ENCODE data around the gene JARID2.
"Not testable (repeated sequence)": the region's sequence is repeated elsewhere in the genome, so short reads cannot be mapped to it uniquely, and the experiment has no call there.

The JARID2 gene

GRCh38 chr6:15536198-15536955 lies 290.5 kb downstream of the JARID2 start:
- H3K9me3 ChIP-seq (ENCODE audit: low read length): no peaks in the 10 kb centered on the region
- peaks cover 8% of the 10 kb centered on the region for H3K4me1 ChIP-seq (ENCODE audit: insufficient read depth, low read length)
- H3K27me3 ChIP-seq (ENCODE audit: control insufficient read depth in 1 of 2, insufficient read depth in 2 of 2, low read length in 2 of 2): no peaks in the 10 kb centered on the region
- H3K27ac ChIP-seq (ENCODE audit: low read depth, low read length): no peak overlapping the region
- no peak overlapping the region for H3K4me3 ChIP-seq (ENCODE audit: low read depth in 1 of 2, low read length in 2 of 2)
- no peak overlapping the region for H3K9ac ChIP-seq (ENCODE audit: low read length)
- H3K36me3 ChIP-seq (ENCODE audit: insufficient read depth, low read length): peaks cover under 1% of the 10 kb centered on the region

GRCh38 chr6:15538106-15538505 lies 292.2 kb downstream of the JARID2 start:
- Histone ChIP-seq H3K4me3 (ENCODE audit: low read depth in 1 of 2, low read length in 2 of 2) (no peak overlapping the region), H3K27ac (ENCODE audit: low read depth, low read length) (no peak overlapping the region), H3K9ac (ENCODE audit: low read length) (no peak overlapping the region), H3K36me3 (ENCODE audit: insufficient read depth, low read length) (no peaks in the 10 kb centered on the region), H3K27me3 (ENCODE audit: control insufficient read depth in 1 of 2, insufficient read depth in 2 of 2, low read length in 2 of 2) (no peaks in the 10 kb centered on the region), H3K9me3 (ENCODE audit: low read length) (no peaks in the 10 kb centered on the region), H3K4me1 (ENCODE audit: insufficient read depth, low read length) (peaks cover 8% of the 10 kb centered on the region)

- no peak overlapping the region for H3K9ac ChIP-seq (ENCODE audit: low read length)
- no peaks in the 10 kb centered on the region for H3K36me3 ChIP-seq (ENCODE audit: insufficient read depth, low read length)
- H3K4me1 ChIP-seq (ENCODE audit: insufficient read depth, low read length): peaks cover 8% of the 10 kb centered on the region
- H3K9me3 ChIP-seq (ENCODE audit: low read length): no peaks in the 10 kb centered on the region
- no peak overlapping the region for H3K4me3 ChIP-seq (ENCODE audit: low read depth in 1 of 2, low read length in 2 of 2)
- no peak overlapping the region for H3K27ac ChIP-seq (ENCODE audit: low read depth, low read length)
- H3K27me3 ChIP-seq (ENCODE audit: control insufficient read depth in 1 of 2, insufficient read depth in 2 of 2, low read length in 2 of 2): no peaks in the 10 kb centered on the region
Observed at GRCh38 chr6:15538766-15539495, 293.1 kb downstream of the JARID2 start.

- Histone ChIP-seq H3K9me3 (ENCODE audit: low read length) (no peaks in the 10 kb centered on the region), H3K4me3 (ENCODE audit: low read depth in 1 of 2, low read length in 2 of 2) (no peak overlapping the region), H3K27me3 (ENCODE audit: control insufficient read depth in 1 of 2, insufficient read depth in 2 of 2, low read length in 2 of 2) (no peaks in the 10 kb centered on the region), H3K27ac (ENCODE audit: low read depth, low read length) (no peak overlapping the region), H3K4me1 (ENCODE audit: insufficient read depth, low read length) (peaks cover 8% of the 10 kb centered on the region), H3K36me3 (ENCODE audit: insufficient read depth, low read length) (no peaks in the 10 kb centered on the region), H3K9ac (ENCODE audit: low read length) (no peak overlapping the region)
Observed at GRCh38 chr6:15539722-15540270, 293.9 kb downstream of the JARID2 start.

DNA sequence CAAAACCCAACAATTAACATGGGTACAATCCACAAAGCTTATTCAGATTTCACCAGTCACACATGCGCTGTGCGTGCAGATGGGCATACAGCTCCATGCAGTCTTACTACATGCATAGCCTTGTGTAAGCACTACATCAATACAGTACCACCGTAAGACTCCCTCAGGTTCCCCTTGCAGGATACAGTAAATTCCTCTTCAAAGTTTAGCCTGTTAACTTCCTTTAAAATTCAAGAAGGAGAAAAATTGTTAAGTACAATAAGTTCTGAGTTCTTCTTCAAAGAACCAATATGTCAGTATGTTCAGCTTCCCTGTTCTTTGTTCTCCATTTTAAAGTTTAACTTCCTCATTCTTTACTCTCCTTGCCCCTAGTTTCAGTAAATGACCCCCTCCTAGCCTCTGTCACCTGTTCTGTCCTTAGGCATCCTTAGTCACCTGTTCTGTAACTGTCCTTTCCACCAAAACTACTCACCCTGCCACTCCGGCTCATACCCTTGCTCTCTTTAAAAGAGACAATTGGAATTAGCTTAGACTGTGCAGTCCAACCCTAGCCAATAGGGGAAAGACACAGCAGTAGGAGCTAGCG lies 297.6 kb downstream of the JARID2 start:
- not testable (repeated sequence) for H3K4me1 ChIP-seq (ENCODE audit: insufficient read depth, low read length); H3K27ac ChIP-seq (ENCODE audit: low read depth, low read length); H3K9ac ChIP-seq (ENCODE audit: low read length); H3K27me3 ChIP-seq (ENCODE audit: control insufficient read depth in 1 of 2, insufficient read depth in 2 of 2, low read length in 2 of 2); H3K4me3 ChIP-seq (ENCODE audit: low read depth in 1 of 2, low read length in 2 of 2); H3K9me3 ChIP-seq (ENCODE audit: low read length); H3K36me3 ChIP-seq (ENCODE audit: insufficient read depth, low read length)

DNA sequence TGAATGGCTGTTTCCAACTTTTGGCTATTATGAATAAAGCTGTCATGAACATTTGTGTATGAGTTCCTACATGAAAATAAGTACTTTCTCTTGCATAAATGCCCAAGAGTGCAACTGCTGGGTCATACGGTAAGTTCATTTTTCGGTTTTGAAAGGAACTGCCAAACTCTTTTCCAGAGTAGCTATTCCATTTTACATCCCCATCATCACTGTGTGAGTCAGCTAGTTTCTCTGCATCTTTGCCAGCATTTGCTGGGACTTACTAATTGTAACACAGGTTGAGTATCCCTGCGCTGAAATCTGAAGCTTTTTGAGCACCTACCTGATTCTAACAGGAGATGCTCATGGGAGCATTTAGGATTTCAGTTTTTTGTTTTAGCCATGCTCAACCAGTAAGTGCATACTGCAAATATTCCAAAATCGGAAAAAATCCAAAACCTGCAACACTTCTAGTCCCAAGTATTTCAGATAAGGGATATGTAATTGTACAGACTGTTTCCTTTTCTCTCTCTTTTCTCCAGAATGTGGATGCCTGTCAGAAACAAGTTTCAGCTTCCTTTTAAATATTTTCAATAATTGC lies 298.5 kb downstream of the JARID2 start:
- Histone ChIP-seq H3K27me3 (ENCODE audit: control insufficient read depth in 1 of 2, insufficient read depth in 2 of 2, low read length in 2 of 2) (no peaks in the 10 kb centered on the region), H3K9me3 (ENCODE audit: low read length) (no peaks in the 10 kb centered on the region), H3K27ac (ENCODE audit: low read depth, low read length) (no peak overlapping the region), H3K4me3 (ENCODE audit: low read depth in 1 of 2, low read length in 2 of 2) (no peak overlapping the region), H3K36me3 (ENCODE audit: insufficient read depth, low read length) (no peaks in the 10 kb centered on the region), H3K4me1 (ENCODE audit: insufficient read depth, low read length) (peaks cover 9% of the 10 kb centered on the region), H3K9ac (ENCODE audit: low read length) (no peak overlapping the region)

DNA sequence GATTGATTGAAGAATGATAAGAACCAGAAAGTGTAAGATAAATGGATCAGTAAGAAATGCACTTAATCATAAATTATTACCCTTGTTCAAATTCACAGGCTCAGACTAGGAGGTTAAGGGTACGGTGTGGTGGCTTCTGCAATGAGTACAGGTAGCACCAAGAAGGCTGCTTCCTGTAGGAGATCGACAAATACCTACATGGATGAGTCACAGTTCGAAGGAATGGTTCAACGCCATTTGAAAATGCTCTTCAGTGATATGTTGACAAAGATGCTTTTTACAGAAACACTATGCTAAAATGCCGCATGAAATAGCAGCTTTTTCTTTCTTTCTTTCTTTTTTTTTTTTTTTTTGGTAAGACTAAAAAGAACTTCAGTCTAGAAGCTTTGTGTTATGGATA lies 300.7 kb downstream of the JARID2 start:
- no peak overlapping the region for H3K9ac ChIP-seq (ENCODE audit: low read length)
- H3K9me3 ChIP-seq (ENCODE audit: low read length): no peaks in the 10 kb centered on the region
- H3K27me3 ChIP-seq (ENCODE audit: control insufficient read depth in 1 of 2, insufficient read depth in 2 of 2, low read length in 2 of 2): no peaks in the 10 kb centered on the region
- H3K4me1 ChIP-seq (ENCODE audit: insufficient read depth, low read length): peaks cover 10% of the 10 kb centered on the region
- no peak overlapping the region for H3K4me3 ChIP-seq (ENCODE audit: low read depth in 1 of 2, low read length in 2 of 2)
- no peak overlapping the region for H3K27ac ChIP-seq (ENCODE audit: low read depth, low read length)
- no peaks in the 10 kb centered on the region for H3K36me3 ChIP-seq (ENCODE audit: insufficient read depth, low read length)

DNA sequence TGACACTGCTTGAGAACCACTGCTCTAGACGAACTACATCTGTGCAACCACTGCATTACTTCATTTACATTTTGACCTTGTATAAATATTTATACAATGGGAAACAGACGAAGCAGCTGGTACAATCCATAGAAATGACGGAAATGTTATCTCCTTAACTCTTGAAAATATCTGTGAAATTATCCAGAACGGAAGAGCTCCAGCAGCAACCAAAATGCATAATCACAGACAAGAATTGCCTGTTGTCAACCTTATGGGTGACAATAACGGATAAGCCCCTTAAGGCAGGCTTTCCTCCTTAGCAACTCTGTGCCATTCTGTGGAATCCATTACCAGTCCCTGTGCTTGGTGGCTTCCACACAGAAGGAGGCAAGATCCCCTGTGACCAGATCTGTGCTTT lies 301.5 kb downstream of the JARID2 start:
- no peaks in the 10 kb centered on the region for H3K27me3 ChIP-seq (ENCODE audit: control insufficient read depth in 1 of 2, insufficient read depth in 2 of 2, low read length in 2 of 2)
- no peaks in the 10 kb centered on the region for H3K9me3 ChIP-seq (ENCODE audit: low read length)
- peaks cover 18% of the 10 kb centered on the region for H3K4me1 ChIP-seq (ENCODE audit: insufficient read depth, low read length)
- no peak overlapping the region for H3K9ac ChIP-seq (ENCODE audit: low read length)
- H3K27ac ChIP-seq (ENCODE audit: low read depth, low read length): no peak overlapping the region
- no peak overlapping the region for H3K4me3 ChIP-seq (ENCODE audit: low read depth in 1 of 2, low read length in 2 of 2)
- no peaks in the 10 kb centered on the region for H3K36me3 ChIP-seq (ENCODE audit: insufficient read depth, low read length)

DNA sequence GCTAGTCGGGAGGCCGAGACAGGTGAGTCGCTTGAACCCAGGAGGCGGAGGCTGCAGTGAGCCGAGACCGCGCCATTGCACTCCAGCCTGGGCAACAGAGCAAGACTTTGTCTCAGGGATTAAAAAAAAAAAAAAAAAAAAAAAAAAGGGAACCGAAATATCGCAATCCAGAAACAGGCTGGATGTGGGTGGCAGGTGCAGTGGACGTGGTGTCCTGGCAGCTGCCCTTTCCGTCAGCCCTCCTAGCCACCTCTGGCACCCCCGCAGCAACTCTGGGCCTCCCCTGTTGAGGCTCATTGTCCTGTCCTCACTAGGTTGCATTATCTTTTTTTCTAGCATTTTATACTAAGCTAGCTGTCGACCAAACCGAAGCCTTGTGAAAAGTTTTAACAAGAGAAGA lies 303.5 kb downstream of the JARID2 start:
- Histone ChIP-seq H3K27me3 (ENCODE audit: control insufficient read depth in 1 of 2, insufficient read depth in 2 of 2, low read length in 2 of 2) (no peaks in the 10 kb centered on the region), H3K9ac (ENCODE audit: low read length) (no peak overlapping the region), H3K4me1 (ENCODE audit: insufficient read depth, low read length) (peaks cover 18% of the 10 kb centered on the region), H3K27ac (ENCODE audit: low read depth, low read length) (no peak overlapping the region), H3K4me3 (ENCODE audit: low read depth in 1 of 2, low read length in 2 of 2) (no peak overlapping the region), H3K36me3 (ENCODE audit: insufficient read depth, low read length) (no peaks in the 10 kb centered on the region), H3K9me3 (ENCODE audit: low read length) (no peaks in the 10 kb centered on the region)

DNA sequence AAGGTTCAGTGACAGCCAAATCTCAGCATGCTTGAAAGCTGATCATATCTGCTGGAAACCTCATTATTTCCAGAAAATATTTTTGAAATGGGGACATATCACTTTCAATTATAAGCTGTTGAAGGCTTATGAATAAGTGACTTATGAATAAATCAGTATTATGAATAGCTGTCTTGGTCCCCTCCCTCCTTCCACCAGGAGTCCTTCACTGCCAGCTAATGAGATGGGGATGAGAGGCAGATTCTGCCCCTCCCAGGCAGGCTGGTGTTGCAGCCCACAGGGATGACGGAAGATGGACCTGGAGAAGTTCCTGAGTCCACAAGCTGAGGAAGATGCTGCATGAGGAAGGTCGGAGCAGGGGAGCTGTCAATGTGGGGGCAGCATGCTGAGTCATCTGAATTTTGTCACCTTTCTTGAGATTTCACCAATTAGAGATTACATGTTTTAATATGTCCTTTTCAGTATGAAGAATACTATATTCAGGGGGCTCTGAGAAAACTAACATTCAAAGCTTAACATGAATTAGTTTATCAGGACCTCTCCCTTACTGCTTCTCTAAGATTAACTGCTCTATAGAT lies 304.8 kb downstream of the JARID2 start:
- H3K9ac ChIP-seq (ENCODE audit: low read length): no peak overlapping the region
- H3K9me3 ChIP-seq (ENCODE audit: low read length): no peaks in the 10 kb centered on the region
- H3K4me1 ChIP-seq (ENCODE audit: insufficient read depth, low read length): peaks cover 18% of the 10 kb centered on the region
- no peak overlapping the region for H3K4me3 ChIP-seq (ENCODE audit: low read depth in 1 of 2, low read length in 2 of 2)
- no peaks in the 10 kb centered on the region for H3K36me3 ChIP-seq (ENCODE audit: insufficient read depth, low read length)
- no peaks in the 10 kb centered on the region for H3K27me3 ChIP-seq (ENCODE audit: control insufficient read depth in 1 of 2, insufficient read depth in 2 of 2, low read length in 2 of 2)
- H3K27ac ChIP-seq (ENCODE audit: low read depth, low read length): no peak overlapping the region

GRCh38 chr6:15551262-15551661 lies 305.4 kb downstream of the JARID2 start:
- Histone ChIP-seq H3K9ac (ENCODE audit: low read length) (no peak overlapping the region), H3K4me3 (ENCODE audit: low read depth in 1 of 2, low read length in 2 of 2) (no peak overlapping the region), H3K4me1 (ENCODE audit: insufficient read depth, low read length) (peaks cover 18% of the 10 kb centered on the region), H3K27me3 (ENCODE audit: control insufficient read depth in 1 of 2, insufficient read depth in 2 of 2, low read length in 2 of 2) (no peaks in the 10 kb centered on the region), H3K27ac (ENCODE audit: low read depth, low read length) (no peak overlapping the region), H3K36me3 (ENCODE audit: insufficient read depth, low read length) (no peaks in the 10 kb centered on the region), H3K9me3 (ENCODE audit: low read length) (no peaks in the 10 kb centered on the region)
